ENCODE data around the gene TFB2M.

The TFB2M gene

DNA sequence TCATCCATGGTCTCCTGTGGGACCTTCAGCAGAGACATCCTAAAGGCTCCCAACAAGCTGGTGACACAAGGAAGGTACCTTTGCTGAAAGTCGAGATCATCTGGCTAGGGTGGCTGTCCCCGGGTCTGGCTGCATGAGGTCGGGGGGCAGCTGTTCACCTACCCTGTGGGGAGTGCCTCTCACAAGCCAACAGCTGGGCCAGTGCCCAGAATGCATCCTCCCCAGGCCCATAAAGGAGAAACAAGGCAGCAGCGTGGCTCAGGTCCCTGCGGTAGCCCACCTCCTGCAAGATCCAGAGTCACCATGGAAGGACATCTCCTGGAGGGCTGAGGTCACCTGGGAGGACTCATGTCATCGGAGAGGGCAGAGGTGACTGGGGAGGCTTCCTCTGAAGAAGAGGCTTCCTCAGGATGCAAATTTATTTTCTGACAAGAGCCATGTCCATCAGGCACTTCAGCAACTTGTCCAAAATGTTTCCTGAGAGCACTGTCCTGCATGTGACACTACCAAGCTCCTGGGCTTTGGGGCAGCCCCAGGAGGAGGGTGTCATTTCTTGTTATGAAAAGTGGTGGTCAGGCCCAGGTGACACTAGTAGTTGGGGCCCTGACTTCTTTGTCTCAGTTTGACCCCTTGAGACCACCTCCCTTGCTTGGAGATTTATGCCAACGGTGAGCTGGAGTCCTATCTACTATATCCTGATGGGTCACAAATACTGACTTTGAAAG, 52.3 kb downstream of the TFB2M start:
- FAIRE-seq (no peak), DNase-seq (ENCODE audit: low spot score) (no peak)

DNA sequence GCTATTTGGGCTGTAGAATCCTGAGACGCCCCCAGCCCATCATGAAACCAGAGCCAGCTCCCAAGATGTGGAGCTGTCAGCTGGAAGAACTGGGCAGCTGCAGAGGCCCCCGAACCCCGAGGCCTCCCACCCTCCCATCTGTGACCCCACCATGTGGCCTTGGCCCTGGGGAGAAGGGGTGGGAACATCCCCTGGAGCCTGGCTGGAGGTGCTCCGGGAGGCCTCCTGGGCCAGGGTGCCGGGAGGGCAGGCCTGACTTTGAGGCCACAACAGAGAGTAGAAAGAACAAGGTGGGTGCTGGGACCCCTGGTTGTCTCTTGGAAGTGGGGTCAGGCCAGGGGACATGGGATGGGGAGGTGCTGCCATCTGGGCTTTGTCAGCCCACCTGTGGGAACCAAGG, 53.0 kb downstream of the TFB2M start:
- FAIRE-seq (no peak), DNase-seq (ENCODE audit: low spot score) (no peak)

DNA sequence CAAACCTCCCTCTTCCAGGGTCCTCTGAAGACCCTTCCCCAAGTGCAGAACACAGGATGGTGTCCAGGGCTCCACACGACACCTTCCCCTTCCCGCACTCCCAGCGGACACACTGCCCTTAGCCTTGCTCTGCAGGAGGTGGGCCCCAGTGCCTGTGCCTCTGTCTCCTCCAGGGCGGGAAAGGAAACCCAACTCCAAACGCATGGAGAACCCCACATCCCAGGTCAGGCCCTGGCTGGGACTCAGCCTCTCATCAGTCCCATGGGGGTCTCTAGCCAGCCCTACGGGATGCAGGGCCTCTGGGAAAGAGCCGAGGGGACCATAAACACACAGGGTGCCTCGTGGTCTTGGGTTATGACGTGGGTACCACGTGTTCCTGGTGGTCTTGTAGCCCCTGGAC, 53.4 kb downstream of the TFB2M start:
- FAIRE-seq (no peak), DNase-seq (ENCODE audit: low spot score) (no peak)

DNA sequence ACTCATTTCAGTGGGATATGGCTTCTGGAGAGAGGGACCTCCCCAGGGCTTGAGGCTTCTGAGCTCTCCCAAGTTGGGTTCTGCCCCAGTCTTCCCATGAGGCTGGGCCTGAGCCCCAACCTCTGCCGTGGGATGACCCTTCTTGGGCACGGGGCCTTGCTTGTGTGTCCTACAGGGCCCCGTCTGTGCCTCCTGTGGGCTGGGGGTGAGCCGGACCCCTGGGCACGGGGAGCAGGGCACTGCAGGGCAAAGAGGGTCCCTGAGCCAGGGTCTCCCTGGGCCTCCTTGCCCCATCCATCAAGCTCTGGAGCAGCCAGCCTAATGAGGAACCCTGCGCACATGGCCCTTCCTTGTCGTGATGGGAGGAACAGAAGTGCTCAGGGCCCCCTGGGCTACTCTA, 53.8 kb downstream of the TFB2M start:
- DNase-seq (ENCODE audit: low spot score) (no peak), FAIRE-seq (no peak)

DNA sequence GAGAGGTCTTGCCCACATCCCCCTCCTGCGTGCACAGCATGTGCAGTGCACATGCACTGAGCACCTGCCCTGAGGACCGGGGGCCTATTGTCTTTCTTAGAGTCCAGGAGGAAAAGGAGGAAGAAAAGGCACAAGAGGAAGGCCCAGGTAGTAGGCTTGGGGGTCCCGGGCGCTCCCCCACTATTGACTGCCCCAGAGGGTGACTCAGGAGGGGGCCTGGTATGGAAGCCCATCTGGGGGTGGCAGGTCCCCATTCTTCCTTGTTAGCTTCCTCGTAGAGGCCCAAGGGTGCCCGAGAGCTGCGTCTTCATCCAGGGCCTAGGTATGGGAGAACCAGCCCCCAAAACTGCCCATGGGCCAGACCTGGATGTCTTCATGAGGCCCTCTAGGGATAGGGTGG, 54.9 kb downstream of the TFB2M start:
- FAIRE-seq (no peak), DNase-seq (ENCODE audit: low spot score) (no peak)

DNA sequence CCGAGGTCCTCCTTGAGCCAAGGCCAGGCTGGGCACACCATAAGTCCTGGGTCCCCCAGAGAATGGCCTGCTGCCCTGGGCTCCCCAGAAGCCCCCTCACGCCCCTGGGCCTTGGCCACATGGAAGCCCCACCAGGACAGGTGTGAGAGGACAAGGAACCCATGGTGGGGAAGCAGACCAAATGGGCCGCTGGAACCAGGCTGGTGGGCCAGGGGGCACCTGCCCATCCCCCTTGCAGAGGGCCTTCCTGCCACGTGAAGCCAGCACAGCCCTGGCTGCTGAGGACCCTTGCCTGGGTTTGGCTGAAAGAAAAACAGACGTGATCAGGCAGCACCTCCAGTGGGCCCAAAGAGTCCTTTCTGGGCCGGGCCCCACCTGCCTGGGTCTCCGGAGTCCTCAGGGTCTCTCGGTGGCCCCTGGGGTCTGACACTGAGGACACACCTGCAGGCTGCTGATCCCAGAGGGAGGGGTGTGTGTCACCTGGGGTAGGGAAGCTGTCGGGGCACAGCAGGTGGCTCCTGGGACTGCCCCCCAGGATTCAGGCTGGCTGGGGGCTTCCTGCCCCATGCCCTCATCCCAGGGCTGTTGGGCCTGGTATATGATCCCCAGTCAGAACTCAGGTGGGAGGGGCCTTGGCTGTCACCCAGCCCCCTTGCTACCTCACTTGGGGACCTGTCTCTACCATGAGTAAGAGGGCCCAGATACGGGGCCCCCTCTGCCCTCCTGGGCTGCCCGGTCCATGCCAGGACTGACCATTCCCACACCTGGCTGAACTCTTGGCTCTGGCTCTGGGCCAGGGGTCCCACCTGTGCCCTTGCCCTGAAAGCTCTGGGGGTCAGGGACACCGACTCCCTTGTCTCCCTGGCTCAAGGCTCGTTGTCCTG, 55.7 kb downstream of the TFB2M start:
- FAIRE-seq, result no peak
- DNase-seq (ENCODE audit: low spot score), result no peak

DNA sequence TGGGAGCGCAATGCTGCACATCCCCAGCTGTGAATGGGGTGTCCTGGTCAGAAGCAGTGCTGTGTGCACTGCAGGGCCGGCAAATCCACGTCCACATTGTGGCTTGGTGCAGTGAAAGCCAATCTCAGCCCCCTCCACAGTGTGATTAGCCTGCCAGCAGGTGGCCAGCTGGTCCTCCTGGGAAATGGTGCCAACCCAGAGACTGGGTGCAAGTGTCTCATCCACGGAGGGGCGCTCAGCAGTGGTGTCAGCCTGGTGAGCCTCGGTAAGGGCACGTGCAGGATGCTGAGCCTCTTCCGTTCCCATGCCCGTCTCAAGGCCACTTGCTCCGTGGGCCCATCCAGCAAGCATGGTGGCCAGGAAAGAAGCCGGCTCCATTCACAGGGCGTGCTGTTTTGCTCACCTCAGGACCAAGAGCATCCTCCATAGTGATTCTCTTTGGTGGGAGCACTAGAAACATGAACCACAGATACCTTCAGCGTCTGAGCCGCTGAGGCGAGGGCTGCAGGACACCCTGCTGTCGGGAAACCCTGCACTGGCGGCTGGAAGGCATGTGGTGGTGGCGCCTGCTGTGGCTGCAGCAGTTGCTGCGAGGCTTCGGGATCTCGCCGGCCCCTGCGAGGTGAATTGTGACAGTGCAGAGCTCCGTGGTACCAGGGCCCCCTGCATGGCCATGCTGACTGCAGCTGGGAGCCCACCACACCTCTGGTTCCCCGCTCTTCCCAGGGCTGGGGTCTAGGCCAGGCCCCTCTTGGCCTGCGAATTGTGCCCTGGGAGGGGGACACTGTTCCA, 57.0 kb downstream of the TFB2M start:
- DNase-seq (ENCODE audit: low spot score) (no peak), FAIRE-seq (no peak)

DNA sequence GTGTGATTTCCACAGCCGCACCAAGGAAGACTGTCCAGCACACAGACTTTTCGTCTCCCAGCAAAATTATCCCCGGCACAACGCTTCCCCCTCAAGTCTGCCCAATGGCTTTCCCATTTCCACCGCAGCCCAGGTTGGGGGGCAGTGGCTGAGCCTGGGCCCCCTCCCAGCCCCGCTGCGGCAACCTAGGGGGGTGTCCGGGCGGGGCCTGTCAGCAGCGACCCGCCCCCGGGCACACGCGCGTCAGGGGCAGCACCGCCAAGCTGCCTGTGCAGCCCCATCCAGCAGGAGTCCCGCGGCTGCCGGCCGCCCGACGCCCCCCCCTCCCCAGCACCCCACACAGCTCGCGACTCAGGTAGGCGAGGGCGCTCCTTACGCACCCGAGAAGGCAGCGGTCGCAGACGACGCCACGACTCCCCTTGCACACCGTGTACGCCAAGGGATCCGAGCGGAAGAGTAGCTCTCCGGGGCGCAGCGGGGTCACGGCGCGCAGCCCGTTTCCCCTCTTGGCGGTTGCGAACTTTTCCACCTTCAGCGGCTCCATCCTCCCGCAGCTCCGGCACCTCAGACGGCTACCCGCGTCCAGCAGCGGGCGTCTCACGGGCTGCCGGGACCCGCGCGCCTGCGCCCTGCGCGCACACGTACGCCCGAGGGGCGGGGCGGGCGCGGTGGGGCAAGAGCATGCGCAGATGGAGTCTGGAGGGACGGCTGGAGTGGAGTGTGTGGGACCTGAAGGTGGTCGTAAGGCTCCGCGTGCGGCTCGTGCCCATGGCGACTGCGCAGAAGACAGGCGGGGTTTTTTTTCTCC, 59.2 kb downstream of the TFB2M start, which contains the start of gene SMYD3:
TSS of gene SMYD3 (minus strand) at position 606 of the 808 bp plus-strand sequence.
- FAIRE-seq (no peak), DNase-seq (ENCODE audit: low spot score) (peak; percentile 56)

DNA sequence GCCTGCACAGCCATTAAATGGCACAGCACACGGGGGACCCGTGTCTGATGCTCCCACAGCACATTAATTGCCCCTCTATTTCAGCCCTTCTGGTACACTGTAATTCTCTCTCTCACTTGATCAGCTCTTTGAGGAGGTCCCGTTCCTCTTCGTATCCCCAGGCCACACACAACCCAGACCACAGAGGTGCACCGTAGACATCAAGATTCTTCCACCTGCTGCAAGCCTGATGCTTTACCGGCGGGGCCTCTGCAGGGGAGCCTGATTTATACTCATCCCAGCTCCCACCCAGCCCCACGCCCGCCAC, 59.7 kb downstream of the TFB2M start:
- no peak for FAIRE-seq
- DNase-seq (ENCODE audit: low spot score), result no peak

DNA sequence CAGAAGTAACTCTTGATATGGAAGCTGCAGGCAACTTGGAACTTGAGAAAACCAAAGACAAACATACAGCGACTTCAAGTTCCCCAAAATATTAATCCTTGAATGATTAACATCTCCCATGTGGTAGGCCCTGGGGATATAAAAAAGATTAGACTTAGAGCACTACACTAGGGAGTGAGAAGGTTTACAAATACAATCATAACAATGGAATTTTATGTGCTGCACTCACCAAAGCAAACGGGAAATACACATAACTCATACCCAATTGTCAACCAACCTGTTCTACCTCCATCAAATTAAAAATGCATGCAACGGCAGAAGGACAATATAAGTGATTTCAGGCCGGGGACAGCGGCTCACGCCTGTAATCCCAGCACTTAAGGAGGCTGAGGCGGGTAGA, 62.7 kb downstream of the TFB2M start:
- no peak for FAIRE-seq
- no peak for DNase-seq (ENCODE audit: low spot score)

DNA sequence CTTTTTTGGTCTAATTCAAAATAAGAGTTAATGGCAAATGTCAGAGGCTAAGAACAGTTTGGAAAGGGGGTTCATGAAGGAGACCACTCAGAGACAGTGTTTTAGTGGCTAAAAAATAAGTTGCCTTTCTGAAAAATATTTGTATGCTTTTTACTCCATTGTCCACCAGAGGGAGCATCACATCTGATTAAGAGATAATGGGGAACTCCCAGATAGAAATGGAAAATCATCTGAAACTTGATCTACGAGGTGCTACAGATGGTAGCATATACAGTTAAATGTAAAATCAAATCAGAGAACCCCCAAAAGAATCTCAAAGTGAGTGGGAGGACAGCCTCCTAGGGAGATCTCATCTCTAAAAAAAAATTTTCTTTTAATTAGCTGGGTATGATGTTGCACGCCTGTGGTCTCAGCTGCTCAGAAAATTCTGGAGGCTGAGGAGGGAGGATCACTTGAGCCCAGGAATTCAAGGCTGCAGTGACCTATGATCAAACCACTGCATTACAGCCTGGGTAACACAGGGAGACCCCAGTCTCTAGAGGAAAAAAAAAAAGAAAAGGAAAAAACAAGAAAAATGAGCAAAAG, 68.6 kb downstream of the TFB2M start:
- peak; percentile 60 for DNase-seq (ENCODE audit: low spot score)
- FAIRE-seq, result peak; percentile 71

DNA sequence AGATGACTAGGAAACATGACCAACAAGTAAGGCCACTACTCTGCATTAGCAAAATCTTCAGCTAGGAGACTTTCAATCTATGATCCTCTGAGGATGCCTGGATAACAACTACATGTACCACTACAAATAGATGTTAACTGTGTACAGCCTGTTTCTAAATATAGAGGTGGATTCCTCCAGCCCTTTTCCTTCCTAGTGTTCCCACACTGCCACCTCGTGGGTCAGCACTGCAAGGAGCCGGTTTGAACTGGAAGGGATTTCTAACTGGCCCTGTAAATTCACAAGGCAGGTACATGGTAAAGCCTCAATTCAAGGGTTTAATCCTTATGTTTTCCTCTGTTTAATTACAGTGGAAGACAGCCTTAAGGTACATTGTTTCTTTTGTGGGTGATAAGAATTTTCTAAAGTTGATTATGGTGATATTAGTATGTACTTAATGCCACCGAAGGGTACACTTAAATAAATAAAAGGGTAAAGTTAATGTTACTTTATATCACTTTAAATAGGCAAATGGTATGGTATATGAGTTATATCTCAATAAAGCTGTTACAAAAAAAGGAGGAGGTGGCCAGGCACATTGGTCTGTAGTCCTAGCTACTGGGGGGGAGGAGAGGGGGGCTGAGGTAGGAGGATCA, 73.3 kb downstream of the TFB2M start:
- FAIRE-seq, result peak; percentile 62

DNA sequence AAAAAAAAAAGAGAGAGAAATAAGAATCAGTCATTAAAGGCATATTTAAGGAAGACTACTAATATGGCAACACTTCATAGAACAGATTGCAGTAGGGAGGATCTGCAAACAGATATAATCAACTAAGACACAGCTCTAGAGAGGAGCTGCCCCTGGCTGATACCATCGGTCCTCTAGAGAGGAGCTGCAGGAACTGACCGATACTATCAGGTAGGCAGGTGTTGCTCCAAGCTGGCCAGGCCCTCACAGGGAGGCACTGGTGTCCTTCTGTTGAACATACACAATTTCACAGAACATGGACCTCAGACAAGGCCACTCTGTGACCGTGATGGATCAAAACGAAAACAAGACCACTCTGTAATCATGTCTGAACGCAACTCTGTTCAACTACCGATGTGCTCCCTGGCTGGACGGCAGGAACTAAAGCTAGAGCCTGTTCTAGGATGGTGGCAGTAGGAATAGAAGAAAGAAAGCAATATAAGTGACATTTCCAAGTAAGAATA, 74.5 kb downstream of the TFB2M start:
- DNase-seq (ENCODE audit: low spot score) (no peak), FAIRE-seq (no peak)

More for the DNA sequence above, 73.3 kb downstream of the TFB2M start:
- DNase-seq (ENCODE audit: low spot score), result peak; percentile 54

Measured in RCC 7860 (cell line).